ENCODE data around the gene LTBP1.
"Not testable (repeated sequence)": the region's sequence is repeated elsewhere in the genome, so short reads cannot be mapped to it uniquely, and the experiment has no call there.

The LTBP1 gene

DNA sequence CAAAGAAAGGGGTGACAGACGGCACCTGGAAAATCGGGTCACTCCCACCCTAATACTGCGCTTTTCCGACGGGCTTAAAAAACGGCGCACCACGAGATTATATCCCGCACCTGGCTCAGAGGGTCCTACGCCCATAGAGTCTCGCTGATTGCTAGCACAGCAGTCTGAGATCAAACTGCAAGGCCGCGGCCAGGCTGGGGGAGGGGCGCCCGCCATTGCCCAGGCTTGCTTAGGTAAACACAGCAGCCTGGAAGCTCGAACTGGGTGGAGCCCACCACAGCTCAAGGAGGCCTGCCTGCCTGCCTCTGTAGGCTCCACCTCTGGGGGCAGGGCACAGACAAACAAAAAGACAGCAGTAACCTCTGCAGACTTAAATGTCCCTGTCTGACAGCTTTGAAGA is 223.5 kb downstream of the LTBP1 start:
- peaks cover 12% of the 10 kb centered on the region for H3K4me1 ChIP-seq (ENCODE audit: control insufficient read depth, insufficient read depth, low read length)
- not testable (repeated sequence) for H3K36me3 ChIP-seq (ENCODE audit: control insufficient read depth, insufficient read depth, low read length); H3K9ac ChIP-seq (ENCODE audit: low read length); H3K27ac ChIP-seq (ENCODE audit: low read depth, low read length); H3K27me3 ChIP-seq (ENCODE audit: control insufficient read depth, insufficient read depth, low read length); H3K4me3 ChIP-seq (ENCODE audit: low read length)

DNA sequence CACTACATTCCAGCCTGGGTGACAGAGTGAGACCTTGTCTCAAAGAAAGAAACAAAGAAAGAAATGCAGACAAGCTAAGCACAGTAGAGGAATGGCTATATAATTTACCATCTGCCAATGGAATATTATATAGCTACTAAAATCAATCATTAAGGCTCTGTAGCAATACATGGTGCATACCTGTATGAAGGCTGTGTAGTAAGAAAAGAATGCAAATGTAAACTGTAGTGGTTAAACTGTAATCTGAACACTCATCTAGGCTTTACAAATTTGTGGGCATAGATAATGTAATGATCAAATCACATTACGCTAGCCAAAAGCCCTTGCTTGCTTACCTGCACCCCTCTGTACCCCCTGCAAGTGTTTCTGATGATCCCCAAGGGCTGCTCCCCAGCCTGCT is 230.9 kb downstream of the LTBP1 start:
- H3K27me3 ChIP-seq (ENCODE audit: control insufficient read depth, insufficient read depth, low read length): no peaks in the 10 kb centered on the region

DNA sequence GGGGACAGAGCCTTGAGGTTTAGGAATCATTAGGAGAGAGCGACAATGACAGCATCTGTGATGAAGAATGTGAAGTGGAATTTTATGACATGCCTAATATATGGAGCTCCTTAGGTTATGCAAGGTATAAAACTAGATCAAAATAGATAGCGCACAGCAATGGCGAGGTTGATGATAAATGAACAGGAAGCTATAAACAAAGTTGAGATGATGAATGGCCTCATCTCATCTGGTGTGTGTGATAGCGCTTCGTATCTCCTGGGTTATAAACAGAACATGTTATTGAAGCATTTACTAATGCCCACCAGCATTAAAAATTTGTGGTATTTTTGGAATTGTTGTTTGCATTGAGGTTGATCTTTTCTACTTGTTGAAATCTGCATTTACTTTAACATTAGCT is 231.5 kb downstream of the LTBP1 start:
- no peak overlapping the region for H3K9ac ChIP-seq (ENCODE audit: low read length)
- H3K36me3 ChIP-seq (ENCODE audit: control insufficient read depth, insufficient read depth, low read length): no peaks in the 10 kb centered on the region
- no peaks in the 10 kb centered on the region for H3K4me1 ChIP-seq (ENCODE audit: control insufficient read depth, insufficient read depth, low read length)
- H3K27ac ChIP-seq (ENCODE audit: low read depth, low read length): no peak overlapping the region
- no peak overlapping the region for H3K4me3 ChIP-seq (ENCODE audit: low read length)
- H3K27me3 ChIP-seq (ENCODE audit: control insufficient read depth, insufficient read depth, low read length): no peaks in the 10 kb centered on the region

More for the DNA sequence above, 230.9 kb downstream of the LTBP1 start:
- H3K36me3 ChIP-seq (ENCODE audit: control insufficient read depth, insufficient read depth, low read length): no peaks in the 10 kb centered on the region
- H3K4me1 ChIP-seq (ENCODE audit: control insufficient read depth, insufficient read depth, low read length): no peaks in the 10 kb centered on the region
- no peak overlapping the region for H3K27ac ChIP-seq (ENCODE audit: low read depth, low read length)
- H3K9ac ChIP-seq (ENCODE audit: low read length): no peak overlapping the region
- H3K4me3 ChIP-seq (ENCODE audit: low read length): no peak overlapping the region

DNA sequence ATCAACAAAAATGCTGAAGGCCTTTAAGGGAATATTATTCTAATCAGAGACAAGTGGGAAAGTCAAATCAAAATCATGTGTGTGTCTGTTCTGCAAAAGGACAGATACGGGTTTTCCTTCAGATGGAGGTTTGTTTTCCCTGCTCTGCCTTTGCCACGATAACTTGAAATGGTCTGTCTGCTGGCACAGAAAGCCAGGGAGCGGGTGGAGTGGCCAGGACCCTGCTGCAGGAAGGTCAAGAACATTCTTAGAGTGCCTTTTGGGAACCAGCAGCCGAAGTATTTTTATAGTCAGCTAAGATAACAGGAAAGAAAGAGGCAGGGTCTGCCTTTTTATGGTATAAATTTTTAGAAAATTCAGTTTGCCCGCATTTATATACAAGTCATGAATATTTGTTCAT is 234.2 kb downstream of the LTBP1 start:
- Histone ChIP-seq H3K27ac (ENCODE audit: low read depth, low read length) (no peak overlapping the region), H3K4me3 (ENCODE audit: low read length) (no peak overlapping the region), H3K4me1 (ENCODE audit: control insufficient read depth, insufficient read depth, low read length) (no peaks in the 10 kb centered on the region)

DNA sequence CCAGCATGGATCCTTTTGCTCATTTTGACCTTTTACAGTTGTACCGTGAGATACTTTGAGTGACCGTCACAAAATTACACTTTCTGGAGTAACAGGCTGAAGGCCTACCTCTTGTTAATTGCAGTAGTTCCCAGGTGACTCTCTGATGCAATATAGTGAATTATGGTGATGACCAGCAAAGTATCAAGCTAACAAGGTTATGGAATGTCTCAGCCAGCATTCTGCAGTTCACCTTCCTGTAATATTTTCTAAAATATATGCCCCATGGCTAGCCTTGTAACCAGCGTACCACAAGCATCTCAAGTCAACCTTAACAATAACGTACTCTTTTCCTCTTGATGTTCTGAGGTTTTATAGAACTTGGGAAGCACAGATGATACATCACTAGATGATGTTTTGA is 234.7 kb downstream of the LTBP1 start:
- H3K4me3 ChIP-seq (ENCODE audit: low read length): no peak overlapping the region

More for the DNA sequence above, 234.2 kb downstream of the LTBP1 start:
- H3K9ac ChIP-seq (ENCODE audit: low read length): no peak overlapping the region
- H3K27me3 ChIP-seq (ENCODE audit: control insufficient read depth, insufficient read depth, low read length): no peaks in the 10 kb centered on the region
- no peaks in the 10 kb centered on the region for H3K36me3 ChIP-seq (ENCODE audit: control insufficient read depth, insufficient read depth, low read length)

DNA sequence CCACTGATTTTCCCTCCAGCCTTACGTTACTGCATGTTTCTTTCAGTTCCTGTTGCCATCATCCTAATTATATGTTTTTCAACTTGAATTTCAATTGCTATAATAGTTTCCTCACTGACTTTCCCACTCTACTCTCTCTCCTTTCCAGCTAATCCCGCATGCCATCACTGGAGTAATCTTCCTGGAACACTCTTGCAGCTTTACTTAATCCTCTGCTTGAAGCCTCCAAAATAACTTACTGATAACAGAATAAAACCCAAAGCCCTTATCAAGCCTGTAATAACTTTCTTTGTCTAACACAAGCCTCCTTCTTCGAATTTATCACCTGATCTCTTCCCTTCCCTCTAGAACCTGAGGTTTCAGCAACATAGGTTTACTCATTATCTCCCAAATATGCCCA is 237.3 kb downstream of the LTBP1 start:
- H3K36me3 ChIP-seq (ENCODE audit: control insufficient read depth, insufficient read depth, low read length): no peaks in the 10 kb centered on the region
- H3K27me3 ChIP-seq (ENCODE audit: control insufficient read depth, insufficient read depth, low read length): no peaks in the 10 kb centered on the region
- no peak overlapping the region for H3K9ac ChIP-seq (ENCODE audit: low read length)
- H3K4me1 ChIP-seq (ENCODE audit: control insufficient read depth, insufficient read depth, low read length): no peaks in the 10 kb centered on the region
- no peak overlapping the region for H3K4me3 ChIP-seq (ENCODE audit: low read length)
- H3K27ac ChIP-seq (ENCODE audit: low read depth, low read length): no peak overlapping the region

More for the DNA sequence above, 234.7 kb downstream of the LTBP1 start:
- H3K36me3 ChIP-seq (ENCODE audit: control insufficient read depth, insufficient read depth, low read length): no peaks in the 10 kb centered on the region
- H3K27me3 ChIP-seq (ENCODE audit: control insufficient read depth, insufficient read depth, low read length): no peaks in the 10 kb centered on the region
- no peaks in the 10 kb centered on the region for H3K4me1 ChIP-seq (ENCODE audit: control insufficient read depth, insufficient read depth, low read length)
- no peak overlapping the region for H3K9ac ChIP-seq (ENCODE audit: low read length)
- H3K27ac ChIP-seq (ENCODE audit: low read depth, low read length): no peak overlapping the region

DNA sequence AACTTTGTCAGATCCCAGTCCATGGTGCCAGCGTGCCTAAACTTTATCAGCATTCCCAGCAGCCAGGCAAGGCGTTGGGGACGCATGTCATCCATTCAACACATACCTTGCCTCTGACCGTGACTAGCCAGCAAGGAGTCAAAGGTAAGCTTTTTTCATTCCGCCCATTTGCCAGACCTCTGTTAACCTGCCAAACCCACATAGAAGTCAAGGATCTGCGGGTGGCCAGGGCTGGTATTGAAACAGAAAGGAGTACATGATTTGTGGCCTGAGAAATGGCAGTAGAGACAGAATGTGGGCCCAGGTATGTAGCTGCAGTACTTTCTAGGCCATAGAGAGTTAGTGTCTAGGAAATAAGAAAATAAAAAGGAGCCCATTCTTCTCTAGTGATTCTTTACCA is 240.2 kb downstream of the LTBP1 start:
- no peak overlapping the region for H3K27ac ChIP-seq (ENCODE audit: low read depth, low read length)

DNA sequence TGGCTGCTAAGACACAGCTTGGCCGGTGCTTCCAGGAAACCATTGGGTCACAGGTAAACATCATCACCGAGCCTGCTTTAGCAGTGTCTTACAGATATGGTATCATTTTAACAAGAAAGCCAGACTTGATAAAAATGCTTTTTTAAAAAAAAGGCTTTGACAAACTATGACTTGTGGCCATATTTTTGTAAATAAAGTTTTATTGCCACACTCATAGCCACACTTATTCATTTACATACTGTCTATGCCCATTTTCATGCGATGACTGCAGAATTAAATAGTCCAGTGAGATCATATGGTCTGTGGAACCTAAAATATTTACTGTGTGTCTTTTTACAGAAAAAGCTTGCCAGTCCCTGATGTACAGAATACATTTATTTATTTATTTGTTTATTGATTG is 242.0 kb downstream of the LTBP1 start:
- H3K27me3 ChIP-seq (ENCODE audit: control insufficient read depth, insufficient read depth, low read length): no peaks in the 10 kb centered on the region
- H3K36me3 ChIP-seq (ENCODE audit: control insufficient read depth, insufficient read depth, low read length): no peaks in the 10 kb centered on the region
- no peak overlapping the region for H3K4me3 ChIP-seq (ENCODE audit: low read length)
- H3K4me1 ChIP-seq (ENCODE audit: control insufficient read depth, insufficient read depth, low read length): no peaks in the 10 kb centered on the region
- no peak overlapping the region for H3K27ac ChIP-seq (ENCODE audit: low read depth, low read length)
- no peak overlapping the region for H3K9ac ChIP-seq (ENCODE audit: low read length)

More for the DNA sequence above, 240.2 kb downstream of the LTBP1 start:
- Histone ChIP-seq H3K36me3 (ENCODE audit: control insufficient read depth, insufficient read depth, low read length) (no peaks in the 10 kb centered on the region), H3K9ac (ENCODE audit: low read length) (no peak overlapping the region), H3K4me1 (ENCODE audit: control insufficient read depth, insufficient read depth, low read length) (no peaks in the 10 kb centered on the region), H3K4me3 (ENCODE audit: low read length) (no peak overlapping the region), H3K27me3 (ENCODE audit: control insufficient read depth, insufficient read depth, low read length) (no peaks in the 10 kb centered on the region)

DNA sequence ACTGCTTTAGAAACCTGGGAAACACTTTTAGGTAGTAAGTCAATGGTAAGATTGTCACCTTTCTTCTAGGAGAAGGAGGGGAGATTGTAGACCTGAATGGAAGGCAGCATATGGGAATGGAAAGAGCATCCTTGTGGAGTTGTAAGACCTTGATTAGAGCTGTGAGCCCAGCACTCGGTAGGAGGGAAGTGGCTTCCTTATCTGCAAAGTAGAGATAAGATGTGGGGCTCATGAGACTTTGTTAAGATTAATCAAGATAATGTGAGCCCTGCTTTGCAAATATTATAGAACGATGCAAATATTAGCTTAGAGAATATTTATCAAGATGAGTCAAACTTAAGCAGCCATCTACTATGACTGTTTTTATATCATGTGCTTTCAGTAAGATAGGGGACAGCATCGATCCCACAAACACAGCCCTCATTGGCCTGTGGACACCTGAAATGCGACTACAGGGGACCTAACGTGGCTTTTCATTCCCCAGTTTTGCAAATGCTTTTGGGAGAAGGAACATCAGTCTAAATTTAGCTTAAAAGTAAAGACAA is 243.7 kb downstream of the LTBP1 start:
- Histone ChIP-seq H3K4me3 (ENCODE audit: low read length) (no peak overlapping the region), H3K4me1 (ENCODE audit: control insufficient read depth, insufficient read depth, low read length) (no peaks in the 10 kb centered on the region), H3K9ac (ENCODE audit: low read length) (no peak overlapping the region), H3K27me3 (ENCODE audit: control insufficient read depth, insufficient read depth, low read length) (no peaks in the 10 kb centered on the region), H3K27ac (ENCODE audit: low read depth, low read length) (no peak overlapping the region), H3K36me3 (ENCODE audit: control insufficient read depth, insufficient read depth, low read length) (no peaks in the 10 kb centered on the region)

DNA sequence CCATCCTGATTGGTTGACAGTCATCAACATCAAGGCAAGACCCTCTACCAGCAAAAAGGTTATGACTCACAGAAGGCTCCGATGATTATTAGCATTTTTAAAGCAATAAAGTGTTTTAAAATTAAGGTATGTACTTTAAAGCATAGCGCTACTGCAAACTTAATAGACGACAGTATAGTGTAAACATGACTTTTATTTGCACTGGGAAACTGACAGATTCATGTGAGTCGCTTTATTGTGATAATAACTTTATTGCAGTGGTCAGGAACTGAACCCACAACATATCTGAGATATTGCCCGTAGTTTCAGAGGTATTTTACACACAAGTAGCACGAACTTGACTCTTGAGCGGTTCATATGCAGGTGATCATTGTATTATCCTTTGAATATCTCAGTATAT is 249.1 kb downstream of the LTBP1 start:
- Histone ChIP-seq H3K4me1 (ENCODE audit: control insufficient read depth, insufficient read depth, low read length) (no peaks in the 10 kb centered on the region), H3K27ac (ENCODE audit: low read depth, low read length) (no peak overlapping the region), H3K4me3 (ENCODE audit: low read length) (no peak overlapping the region), H3K9ac (ENCODE audit: low read length) (no peak overlapping the region), H3K27me3 (ENCODE audit: control insufficient read depth, insufficient read depth, low read length) (no peaks in the 10 kb centered on the region), H3K36me3 (ENCODE audit: control insufficient read depth, insufficient read depth, low read length) (no peaks in the 10 kb centered on the region)

DNA sequence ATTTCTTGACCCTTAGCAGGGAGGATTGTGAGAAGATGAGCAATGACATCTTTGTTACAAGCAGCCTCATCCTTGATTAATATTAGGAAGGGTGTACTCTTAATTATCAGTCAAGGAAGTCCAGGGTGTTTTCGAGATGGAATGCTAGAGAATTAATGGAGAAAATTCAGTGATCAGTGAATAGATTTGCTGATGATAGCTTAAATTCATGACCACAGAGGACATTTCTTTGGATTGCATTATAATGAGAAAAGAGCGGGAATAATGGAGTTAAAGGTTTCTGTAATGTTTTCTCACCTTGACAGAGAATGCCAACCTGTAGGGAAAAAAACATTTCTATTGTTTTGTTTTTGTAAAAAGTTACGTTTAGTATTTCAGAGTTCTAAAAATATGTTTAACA is 249.9 kb downstream of the LTBP1 start:
- Histone ChIP-seq H3K27ac (ENCODE audit: low read depth, low read length) (no peak overlapping the region), H3K4me1 (ENCODE audit: control insufficient read depth, insufficient read depth, low read length) (no peaks in the 10 kb centered on the region), H3K9ac (ENCODE audit: low read length) (no peak overlapping the region), H3K27me3 (ENCODE audit: control insufficient read depth, insufficient read depth, low read length) (no peaks in the 10 kb centered on the region), H3K36me3 (ENCODE audit: control insufficient read depth, insufficient read depth, low read length) (no peaks in the 10 kb centered on the region), H3K4me3 (ENCODE audit: low read length) (no peak overlapping the region)

DNA sequence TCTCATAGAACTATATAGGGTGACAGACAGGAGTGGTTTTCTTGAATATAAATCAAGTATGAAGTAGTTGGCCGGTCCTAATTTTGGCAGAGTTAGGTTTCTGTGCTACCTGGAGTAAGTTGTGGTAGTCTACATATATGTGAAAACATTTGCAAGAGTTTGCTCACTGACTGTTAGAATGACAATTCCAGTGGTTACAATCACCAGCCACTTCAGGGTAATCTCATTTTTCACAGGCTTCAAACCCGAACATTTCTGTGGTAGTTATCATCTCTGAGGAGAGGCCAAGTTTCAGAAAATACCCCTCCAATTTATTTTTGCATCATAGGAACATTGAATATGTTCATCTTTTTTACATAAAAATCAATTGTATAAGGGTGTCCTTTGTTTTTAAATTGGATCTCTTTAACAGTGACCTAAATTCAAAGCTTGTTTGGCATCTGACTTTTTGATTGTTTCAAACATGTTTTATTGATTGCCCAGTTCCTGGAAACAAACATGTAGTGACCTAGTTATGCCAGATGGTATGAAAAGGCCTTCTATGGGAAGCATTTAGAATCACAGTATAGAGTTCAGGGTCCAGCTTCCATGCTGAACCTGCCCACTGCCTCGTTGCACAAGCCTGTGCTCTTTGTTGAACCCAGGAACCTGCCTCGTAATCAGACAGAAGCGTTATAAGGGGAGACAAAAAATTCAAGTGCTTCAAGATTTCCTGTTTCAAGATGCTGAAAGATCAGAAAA is 250.6 kb downstream of the LTBP1 start:
- Histone ChIP-seq H3K4me1 (ENCODE audit: control insufficient read depth, insufficient read depth, low read length) (no peaks in the 10 kb centered on the region), H3K4me3 (ENCODE audit: low read length) (no peak overlapping the region), H3K27ac (ENCODE audit: low read depth, low read length) (no peak overlapping the region), H3K36me3 (ENCODE audit: control insufficient read depth, insufficient read depth, low read length) (no peaks in the 10 kb centered on the region), H3K27me3 (ENCODE audit: control insufficient read depth, insufficient read depth, low read length) (no peaks in the 10 kb centered on the region), H3K9ac (ENCODE audit: low read length) (no peak overlapping the region)
